ENCODE data around the gene FERMT1.

The FERMT1 gene

GRCh38 chr20:6122873-6123648 is at the start of gene FERMT1:
Gene FERMT1, minus strand, starts transcription at chr20:6123030. Its CDS starts 3,476 bp downstream, at chr20:6119554.
- DNase-seq = no peak

- no peak for DNase-seq
Observed at GRCh38 chr20:6169251-6169650, 46.4 kb upstream of the FERMT1 start.

- DNase-seq = no peak
Observed at GRCh38 chr20:6168204-6168603, 45.4 kb upstream of the FERMT1 start.

GRCh38 chr20:6165346-6165745 is 42.5 kb upstream of the FERMT1 start:
- no peak for DNase-seq

GRCh38 chr20:6164421-6165341 is 41.9 kb upstream of the FERMT1 start:
- DNase-seq = no peak

GRCh38 chr20:6160736-6161135 is 37.9 kb upstream of the FERMT1 start:
- DNase-seq = no peak

GRCh38 chr20:6157345-6157744 is 34.5 kb upstream of the FERMT1 start:
- peak in 1 of 2 experiments; percentile 12 for DNase-seq

GRCh38 chr20:6152777-6153176 is 29.9 kb upstream of the FERMT1 start:
- no peak for DNase-seq

- no peak for DNase-seq
Observed at GRCh38 chr20:6148073-6148472, 25.2 kb upstream of the FERMT1 start.

GRCh38 chr20:6142348-6142993 is 19.6 kb upstream of the FERMT1 start:
- peak; percentile 37 to 45 for DNase-seq

GRCh38 chr20:6140947-6141346 is 18.1 kb upstream of the FERMT1 start:
- no peak for DNase-seq

- DNase-seq = no peak
Observed at GRCh38 chr20:6135347-6135746, 12.5 kb upstream of the FERMT1 start.

- DNase-seq = no peak
Observed at GRCh38 chr20:6134592-6134991, 11.8 kb upstream of the FERMT1 start.

- no peak for DNase-seq
Observed at GRCh38 chr20:6130045-6130444, 7.2 kb upstream of the FERMT1 start.

GRCh38 chr20:6127825-6128224 is 5.0 kb upstream of the FERMT1 start:
- no peak for DNase-seq

GRCh38 chr20:6126846-6127245 is 4.0 kb upstream of the FERMT1 start:
- no peak for DNase-seq

- no peak for DNase-seq
Observed at GRCh38 chr20:6123649-6124014, 802 bp upstream of the FERMT1 start.

- no peak for DNase-seq
Observed at GRCh38 chr20:6122111-6122872, 538 bp downstream of the FERMT1 start.

- no peak for DNase-seq
Observed at GRCh38 chr20:6121504-6121903, 1.3 kb downstream of the FERMT1 start.

GRCh38 chr20:6120491-6120988 is 2.3 kb downstream of the FERMT1 start:
- DNase-seq = no peak

GRCh38 chr20:6116758-6117157 is 6.1 kb downstream of the FERMT1 start:
- no peak for DNase-seq

- DNase-seq = no peak
Observed at GRCh38 chr20:6115221-6115895, 7.5 kb downstream of the FERMT1 start.
